KOPT-K1 (cell line): ENCODE measurements around the gene GJA4.

ENCODE experiments used
- H3K27ac ChIP-seq: fragments of 200-600 bp; sonication (generic); 2 replicates; pipeline ENCODE4 v1.5.1; 2016; ENCODE audit warnings: antibody characterized with exemption, mild to moderate bottlenecking, low read depth, low read length; ENCODE audit not compliant: poor library complexity, severe bottlenecking
- H3K36me3 ChIP-seq: fragments of 200-600 bp; sonication (generic); 2 replicates; pipeline ENCODE4 v1.5.1; 2017; ENCODE audit warnings: antibody characterized with exemption, mild to moderate bottlenecking, low read length, moderate library complexity; ENCODE audit not compliant: insufficient read depth
- H3K9me3 ChIP-seq: fragments of 200-600 bp; sonication (generic); 2 replicates; pipeline ENCODE4 v1.5.1; 2017; ENCODE audit warnings: antibody characterized with exemption, low read length, mild to moderate bottlenecking; ENCODE audit not compliant: insufficient read depth, poor library complexity, severe bottlenecking

Gene GJA4

DNA sequence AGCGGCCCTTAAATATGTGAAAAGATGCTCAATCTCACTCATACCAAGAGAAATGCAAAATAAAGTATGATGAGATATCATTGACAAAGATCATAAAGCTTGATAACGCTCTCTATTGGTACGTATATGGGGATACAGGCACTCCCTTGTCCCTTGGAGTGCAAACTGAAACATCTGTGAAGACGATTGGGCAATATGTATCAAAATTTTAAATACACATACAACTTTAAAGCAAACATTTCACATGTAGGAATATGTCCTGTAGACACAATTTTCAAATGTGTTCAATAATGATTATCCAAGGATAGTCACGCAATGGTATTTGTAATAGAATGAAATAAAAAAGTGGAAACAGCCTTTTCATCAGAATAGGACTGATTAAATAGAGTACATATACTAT lies 13.8 kb upstream of the GJA4 start:
- H3K27ac ChIP-seq = no peak overlapping the region
- H3K36me3 ChIP-seq = no peaks in the 10 kb centered on the region
- H3K9me3 ChIP-seq = no peaks in the 10 kb centered on the region

DNA sequence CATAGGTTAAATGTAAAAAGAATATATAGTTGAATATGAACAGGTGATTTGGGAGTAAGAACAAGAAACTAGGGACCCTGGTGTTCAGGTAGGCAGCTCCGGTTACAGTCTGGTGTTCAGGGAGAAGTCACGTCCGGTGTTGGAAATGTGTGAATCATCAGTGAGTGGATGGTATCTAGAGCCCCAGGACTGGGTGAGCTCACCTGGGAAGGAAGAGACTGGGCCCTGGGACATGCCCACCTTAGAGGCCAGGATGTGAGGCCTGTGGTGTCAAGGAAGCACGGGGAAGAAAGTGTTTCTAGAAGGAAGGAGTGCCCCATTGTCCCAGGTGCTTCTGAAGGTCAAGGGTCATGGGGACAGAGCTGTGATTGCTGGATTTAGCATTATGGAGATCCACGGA lies 13.3 kb upstream of the GJA4 start:
- H3K9me3 ChIP-seq = no peaks in the 10 kb centered on the region
- no peaks in the 10 kb centered on the region for H3K36me3 ChIP-seq
- H3K27ac ChIP-seq = no peak overlapping the region

DNA sequence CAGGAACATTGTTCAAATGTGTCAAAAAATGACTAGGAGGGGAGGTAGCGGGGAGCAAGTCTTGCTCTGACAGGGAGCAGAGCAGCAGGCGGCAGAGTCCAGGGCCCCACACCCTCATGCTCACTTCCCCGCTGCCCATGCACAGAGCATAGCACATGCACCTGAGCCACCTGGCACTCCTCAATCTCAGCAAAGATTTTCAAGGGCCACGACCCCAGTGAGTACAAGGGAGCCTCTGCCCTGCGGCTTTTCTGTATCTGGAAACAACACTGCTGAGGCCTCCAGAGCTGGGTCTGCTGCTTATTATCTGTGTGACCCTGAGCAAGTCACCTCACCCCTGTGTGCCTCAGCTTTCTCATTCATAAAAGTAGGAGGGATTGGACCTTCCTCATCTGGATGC lies 12.8 kb upstream of the GJA4 start:
- no peak overlapping the region for H3K27ac ChIP-seq
- H3K36me3 ChIP-seq = no peaks in the 10 kb centered on the region

DNA sequence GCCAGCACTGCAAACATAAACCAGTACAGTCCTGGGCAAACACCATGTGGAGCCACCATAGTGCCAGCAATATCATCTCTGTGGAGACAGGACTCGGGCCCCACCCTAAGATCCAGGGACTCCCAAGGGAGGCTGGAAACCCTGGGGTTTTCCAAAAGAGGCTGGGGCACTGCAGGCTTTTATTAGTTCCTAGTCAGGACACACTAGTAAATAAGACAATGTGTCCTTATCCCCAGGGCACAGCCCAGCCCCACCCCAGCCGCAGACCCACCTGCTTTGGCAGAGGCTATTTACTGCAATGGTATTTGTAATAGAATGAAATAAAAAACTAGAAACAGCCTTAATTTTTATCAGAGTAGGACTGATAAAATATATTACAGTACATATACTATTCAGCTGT lies 12.3 kb upstream of the GJA4 start:
- no peaks in the 10 kb centered on the region for H3K36me3 ChIP-seq
- no peaks in the 10 kb centered on the region for H3K9me3 ChIP-seq
- no peak overlapping the region for H3K27ac ChIP-seq

More for the DNA sequence above, 12.8 kb upstream of the GJA4 start:
- H3K9me3 ChIP-seq = no peaks in the 10 kb centered on the region

DNA sequence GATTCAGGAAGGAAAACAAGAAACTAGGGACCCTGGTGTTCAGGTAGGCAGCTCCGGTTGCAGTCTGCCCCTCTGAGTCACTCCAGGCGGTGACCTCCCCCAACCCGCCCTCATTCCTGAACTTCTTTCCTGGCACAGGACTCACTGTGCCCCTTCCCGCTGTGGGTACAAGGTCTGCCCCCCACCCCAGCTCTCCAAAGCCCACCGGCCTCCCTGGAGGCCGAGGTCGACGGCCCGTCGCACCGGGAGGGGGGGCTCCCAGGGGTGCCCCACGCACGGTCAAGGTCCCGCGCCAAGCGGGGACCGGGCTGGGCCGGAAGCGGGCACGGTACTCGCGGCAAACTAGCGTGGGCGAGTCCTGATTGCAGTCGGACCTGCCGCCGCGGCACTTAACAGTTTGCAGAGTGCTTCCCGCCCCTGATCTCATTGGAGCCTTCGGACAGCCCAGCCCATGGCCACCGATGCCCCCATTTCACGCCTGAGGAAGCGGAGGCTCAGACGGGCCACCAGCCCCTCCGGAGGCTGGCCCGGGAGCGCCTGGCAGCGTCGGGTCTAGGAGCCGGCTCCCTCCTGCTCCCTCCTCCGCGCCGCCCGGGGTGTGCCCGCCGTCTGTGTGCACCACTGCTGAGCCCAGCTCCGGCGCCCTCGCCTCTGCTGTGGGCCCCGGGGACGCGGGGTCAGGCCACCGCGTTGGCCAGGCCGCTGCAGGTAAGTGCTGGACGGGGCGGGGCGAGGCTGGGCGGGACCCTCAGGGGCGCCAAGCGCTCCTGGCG lies 11.5 kb upstream of the GJA4 start, which contains the start of gene GJB3:
Gene GJB3, plus strand, starts transcription at position 144 of the 773 bp plus-strand sequence. CDS start 3,549 bp downstream, outside the sequence.
- no peak within 1 kb of the TSS for H3K27ac ChIP-seq
- no peaks in the 10 kb centered on the region for H3K36me3 ChIP-seq
- H3K9me3 ChIP-seq = no peaks in the 10 kb centered on the region

- H3K9me3 ChIP-seq = no peaks in the 10 kb centered on the region
- H3K36me3 ChIP-seq = no peaks in the 10 kb centered on the region
- no peak overlapping the region for H3K27ac ChIP-seq
Measured at GRCh38 chr1:34781844-34782391, 10.9 kb upstream of the GJA4 start.

- H3K27ac ChIP-seq = no peak overlapping the region
- no peaks in the 10 kb centered on the region for H3K9me3 ChIP-seq
- H3K36me3 ChIP-seq = no peaks in the 10 kb centered on the region
Measured at GRCh38 chr1:34784751-34785221, 8.0 kb upstream of the GJA4 start.

- Histone ChIP-seq H3K36me3 (no peaks in the 10 kb centered on the region), H3K9me3 (no peaks in the 10 kb centered on the region), H3K27ac (no peak overlapping the region)
Measured at GRCh38 chr1:34785231-34785874, 7.4 kb upstream of the GJA4 start.

DNA sequence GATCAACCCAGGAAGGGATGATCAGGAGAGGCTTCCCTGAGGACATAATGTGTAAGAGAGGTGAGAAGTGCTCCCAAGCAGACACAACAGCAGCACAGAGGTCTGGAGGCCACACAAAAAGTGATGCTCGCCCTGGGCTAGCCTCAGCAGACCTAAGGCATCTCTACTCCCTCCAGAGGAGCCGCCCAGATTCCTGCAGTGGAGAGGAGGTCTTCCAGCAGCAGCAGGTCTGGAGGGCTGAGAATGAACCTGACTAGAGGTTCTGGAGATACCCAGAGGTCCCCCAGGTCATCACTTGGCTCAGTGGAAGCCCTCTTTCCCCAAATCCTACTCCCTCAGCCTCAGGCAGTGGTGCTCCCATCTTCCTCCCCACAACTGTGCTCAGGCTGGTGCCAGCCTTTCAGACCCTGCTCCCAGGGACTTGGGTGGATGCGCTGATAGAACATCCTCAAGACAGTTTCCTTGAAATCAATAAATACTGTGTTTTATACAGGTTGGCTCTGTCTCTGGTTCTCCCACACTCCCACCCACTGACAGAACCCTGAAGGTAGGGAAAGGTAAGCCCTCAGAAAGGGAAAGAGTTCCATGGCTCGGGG lies 6.8 kb upstream of the GJA4 start:
- Histone ChIP-seq H3K36me3 (no peaks in the 10 kb centered on the region), H3K27ac (no peak overlapping the region), H3K9me3 (no peaks in the 10 kb centered on the region)

GRCh38 chr1:34786521-34787325 lies 6.1 kb upstream of the GJA4 start:
- Histone ChIP-seq H3K36me3 (no peaks in the 10 kb centered on the region), H3K9me3 (no peaks in the 10 kb centered on the region), H3K27ac (no peak overlapping the region)

- no peaks in the 10 kb centered on the region for H3K9me3 ChIP-seq
- H3K27ac ChIP-seq = no peak overlapping the region
- no peaks in the 10 kb centered on the region for H3K36me3 ChIP-seq
Measured at GRCh38 chr1:34787461-34788420, 5.1 kb upstream of the GJA4 start.

GRCh38 chr1:34790985-34791384 lies 1.8 kb upstream of the GJA4 start:
- Histone ChIP-seq H3K27ac (no peak overlapping the region), H3K36me3 (no peaks in the 10 kb centered on the region), H3K9me3 (no peaks in the 10 kb centered on the region)

GRCh38 chr1:34792424-34792823 lies 375 bp upstream of the GJA4 start:
- no peaks in the 10 kb centered on the region for H3K9me3 ChIP-seq
- no peaks in the 10 kb centered on the region for H3K36me3 ChIP-seq
- no peak overlapping the region for H3K27ac ChIP-seq
